Measurements from ENCODE around the gene CAMK1G.

- TF ChIP-seq CTCF (conservative IDR thresholded peaks at IDR 0.05; ENCODE audit: low read depth in 2 of 2) (peak; percentile 54 to 71), EZH2 (IDR thresholded peaks at IDR 0.05; ENCODE audit: low read depth, unreplicated experiment) (no peak), POLR2AphosphoS5 (IDR thresholded peaks at IDR 0.05; ENCODE audit: low read depth) (no peak), EZH2phosphoT487 (IDR thresholded peaks at IDR 0.05; ENCODE audit: unreplicated experiment) (no peak), ZNF331 (CRISPR knock-in tag; IDR thresholded peaks at IDR 0.05; ENCODE audit: low read depth) (no peak), JUNB (IDR thresholded peaks at IDR 0.05; ENCODE audit: unreplicated experiment) (no peak), CREB1 (CRISPR knock-in tag; IDR thresholded peaks at IDR 0.05; ENCODE audit: low read depth) (no peak), STAT1 (IDR thresholded peaks at IDR 0.05; ENCODE audit: unreplicated experiment) (no peak), REST (IDR thresholded peaks at IDR 0.05; ENCODE audit: unreplicated experiment) (no peak)
Measured at GRCh38 chr1:209554761-209555611, 28.5 kb upstream of the CAMK1G start.
